SK-N-DZ (cell line): Measurements from ENCODE around the gene KCND2.
"Not testable (repeated sequence)": the region's sequence is repeated elsewhere in the genome, so short reads cannot be mapped to it uniquely, and the experiment has no call there.

Experiments
- DNase-seq: peaks from one replicate; pipeline ENCODE4 v3.0.0-alpha.2; 2015; ENCODE audit warnings: low spot score

Gene KCND2

GRCh38 chr7:120741371-120742042 is 468.5 kb downstream of the KCND2 start:
- no peak for DNase-seq

- DNase-seq: peak; percentile 43
Observed at GRCh38 chr7:120742372-120742771, 469.4 kb downstream of the KCND2 start.

DNA sequence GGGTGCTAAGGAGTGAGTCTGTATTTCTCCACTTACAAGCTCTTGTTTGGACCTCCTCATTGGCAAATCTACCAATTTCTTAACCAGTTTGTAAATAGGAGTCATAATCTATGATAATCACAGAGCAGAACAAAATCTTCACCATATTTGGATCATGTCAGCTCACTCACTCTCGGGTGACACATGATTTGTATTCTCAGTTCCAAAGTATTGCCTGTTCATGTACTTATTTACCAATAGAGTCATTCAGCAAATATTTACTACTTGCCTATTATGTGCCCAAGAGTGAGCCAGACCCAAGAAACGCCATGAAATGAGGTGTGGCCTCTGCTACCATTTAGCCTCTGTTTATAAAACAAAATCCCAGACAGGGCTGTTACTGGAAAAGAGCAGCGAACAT is 470.2 kb downstream of the KCND2 start:
- DNase-seq: no peak

DNA sequence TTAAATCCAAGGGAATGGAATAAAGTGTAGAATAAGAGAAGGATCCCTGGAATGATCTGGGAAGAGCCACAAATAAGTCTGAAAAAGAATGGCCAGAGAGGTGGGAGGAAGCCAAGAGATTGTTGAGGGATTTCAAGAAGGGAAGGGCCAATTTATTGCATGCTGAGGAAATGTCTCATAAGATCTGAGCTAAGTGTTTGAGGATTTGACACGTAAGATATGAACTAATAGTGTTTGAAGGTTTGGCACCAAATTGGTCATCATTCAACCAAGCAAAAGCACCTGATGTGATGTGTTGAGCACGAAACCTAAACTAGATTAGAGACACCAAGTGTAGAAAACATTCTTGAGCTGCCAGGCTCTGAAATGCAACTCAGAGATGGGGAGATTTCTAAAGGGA is 487.1 kb downstream of the KCND2 start:
- no peak for DNase-seq

DNA sequence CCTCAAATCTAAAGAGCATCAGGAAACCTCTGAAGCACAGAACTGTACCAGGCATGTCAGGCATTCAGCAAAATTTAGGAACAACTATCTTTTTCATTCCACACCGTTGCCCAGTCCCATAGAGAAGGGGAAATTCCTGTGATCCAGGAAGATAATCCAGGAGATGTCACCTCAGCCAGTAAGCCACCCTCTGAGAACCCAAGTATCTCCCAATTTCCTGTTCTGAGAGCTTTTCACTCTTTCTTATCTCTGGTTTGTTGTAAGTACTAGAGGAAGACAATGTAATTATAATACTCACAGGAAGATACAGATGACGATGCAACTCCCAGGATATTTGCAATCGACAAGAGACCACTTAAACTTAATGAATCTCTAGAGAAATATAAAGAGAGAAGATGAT is 487.9 kb downstream of the KCND2 start:
- no peak for DNase-seq

- peak; percentile 69 for DNase-seq
Observed at GRCh38 chr7:120770206-120770605, 497.2 kb downstream of the KCND2 start.

- DNase-seq: peak; percentile 29
Observed at GRCh38 chr7:120774481-120774880, 501.5 kb downstream of the KCND2 start.

- peak; percentile 95 for DNase-seq
Observed at GRCh38 chr7:120775755-120776154, 502.8 kb downstream of the KCND2 start.

DNA sequence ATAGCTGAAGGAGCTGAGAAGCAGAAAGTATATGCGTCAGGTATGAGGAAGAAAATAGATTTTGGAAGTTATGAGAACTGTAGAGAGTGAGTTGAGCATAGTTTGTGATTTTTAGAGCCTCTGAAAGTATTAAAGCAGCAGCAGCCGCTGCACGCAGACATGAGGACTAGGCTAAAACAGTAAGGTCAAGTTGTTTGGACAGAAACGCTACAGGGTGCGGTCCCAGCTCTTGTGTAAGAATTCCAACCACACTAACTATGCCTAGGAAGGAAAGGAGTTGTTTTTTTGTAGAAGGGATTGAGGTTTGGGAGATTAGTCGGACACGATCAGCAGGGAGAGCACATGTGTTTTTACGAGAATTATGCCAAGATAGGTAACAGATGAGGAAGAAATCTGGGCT is 506.1 kb downstream of the KCND2 start:
- DNase-seq: not testable (repeated sequence)

DNA sequence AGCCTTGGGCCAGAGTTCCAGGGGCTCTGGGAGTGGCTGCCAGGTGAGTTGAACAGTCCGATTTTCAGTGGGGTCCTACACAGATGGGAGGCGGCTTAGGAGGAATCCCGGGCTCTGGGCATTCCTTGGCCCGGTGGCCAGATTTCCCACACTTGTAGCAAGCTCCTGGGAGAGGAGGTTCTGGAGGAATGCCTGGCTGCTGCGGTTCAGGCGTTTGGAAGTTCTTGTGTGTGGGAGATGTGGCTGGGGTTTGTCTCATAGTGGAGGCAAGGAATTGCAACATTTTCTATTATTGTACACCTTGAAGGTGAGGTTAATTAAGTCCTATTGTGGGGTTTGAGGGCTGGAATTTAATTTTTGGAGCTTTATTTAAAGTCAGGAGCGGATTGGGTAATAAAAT is 507.5 kb downstream of the KCND2 start:
- DNase-seq: not testable (repeated sequence)

DNA sequence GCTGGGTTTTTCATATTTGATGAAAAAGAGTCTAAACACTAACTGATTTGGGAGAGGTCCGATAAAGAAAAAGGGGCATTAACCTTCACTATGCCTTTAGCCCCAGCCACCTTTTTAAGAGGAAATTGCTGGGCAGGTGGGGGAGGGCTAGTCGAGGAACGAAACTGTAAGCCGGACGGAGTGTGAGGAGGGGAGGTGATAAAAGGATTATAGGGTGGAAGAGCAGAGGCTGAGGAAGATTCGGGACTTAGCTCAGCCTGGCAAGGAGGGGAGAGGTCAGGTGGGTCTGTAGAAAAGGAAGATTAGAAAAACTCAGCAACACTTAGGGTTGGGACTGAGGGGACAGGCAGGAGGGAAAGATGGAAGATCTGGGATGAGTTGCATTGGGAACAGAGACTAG is 508.0 kb downstream of the KCND2 start:
- DNase-seq: no peak

DNA sequence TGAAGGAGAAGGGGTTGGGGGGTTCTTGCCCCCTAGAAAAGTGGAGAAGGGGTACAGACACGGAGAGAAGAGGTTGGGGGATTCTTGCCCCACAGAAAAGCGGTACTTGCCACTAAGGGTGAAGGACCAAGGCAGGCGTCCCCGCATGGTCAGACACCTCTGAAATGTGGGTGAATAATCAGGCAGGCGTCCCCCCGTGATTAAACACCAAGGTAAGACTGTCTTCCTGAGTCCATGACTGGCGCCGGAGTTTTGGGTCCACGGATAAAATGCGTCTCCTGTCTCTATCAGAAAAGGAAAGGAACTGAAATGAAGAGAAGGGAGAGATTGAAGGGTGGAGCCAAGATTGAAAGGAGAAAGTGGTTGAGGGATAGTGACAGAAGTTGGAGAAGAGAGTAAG is 508.9 kb downstream of the KCND2 start:
- not testable (repeated sequence) for DNase-seq

GRCh38 chr7:120783273-120783672 is 510.3 kb downstream of the KCND2 start:
- DNase-seq: no peak

DNA sequence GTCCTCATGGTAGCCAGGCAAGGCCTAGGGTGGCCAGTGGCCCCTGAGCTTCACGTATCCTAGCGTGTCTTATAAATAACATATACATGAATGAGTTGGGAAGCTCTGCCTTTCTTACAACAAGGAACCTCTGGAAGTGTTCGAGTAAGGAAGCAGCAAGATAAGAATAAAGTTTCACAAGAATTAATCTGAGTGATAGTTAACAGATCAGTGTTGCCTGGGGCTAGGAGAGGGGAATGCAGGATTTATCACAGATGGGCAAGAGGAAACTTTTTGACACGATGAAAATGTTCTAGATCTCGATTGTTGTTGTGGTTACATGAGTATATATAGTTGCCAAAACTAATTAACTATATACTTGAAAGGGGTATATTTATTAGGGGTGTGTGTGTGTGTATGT is 510.7 kb downstream of the KCND2 start:
- no peak for DNase-seq

- no peak for DNase-seq
Observed at GRCh38 chr7:120785095-120785494, 512.1 kb downstream of the KCND2 start.

DNA sequence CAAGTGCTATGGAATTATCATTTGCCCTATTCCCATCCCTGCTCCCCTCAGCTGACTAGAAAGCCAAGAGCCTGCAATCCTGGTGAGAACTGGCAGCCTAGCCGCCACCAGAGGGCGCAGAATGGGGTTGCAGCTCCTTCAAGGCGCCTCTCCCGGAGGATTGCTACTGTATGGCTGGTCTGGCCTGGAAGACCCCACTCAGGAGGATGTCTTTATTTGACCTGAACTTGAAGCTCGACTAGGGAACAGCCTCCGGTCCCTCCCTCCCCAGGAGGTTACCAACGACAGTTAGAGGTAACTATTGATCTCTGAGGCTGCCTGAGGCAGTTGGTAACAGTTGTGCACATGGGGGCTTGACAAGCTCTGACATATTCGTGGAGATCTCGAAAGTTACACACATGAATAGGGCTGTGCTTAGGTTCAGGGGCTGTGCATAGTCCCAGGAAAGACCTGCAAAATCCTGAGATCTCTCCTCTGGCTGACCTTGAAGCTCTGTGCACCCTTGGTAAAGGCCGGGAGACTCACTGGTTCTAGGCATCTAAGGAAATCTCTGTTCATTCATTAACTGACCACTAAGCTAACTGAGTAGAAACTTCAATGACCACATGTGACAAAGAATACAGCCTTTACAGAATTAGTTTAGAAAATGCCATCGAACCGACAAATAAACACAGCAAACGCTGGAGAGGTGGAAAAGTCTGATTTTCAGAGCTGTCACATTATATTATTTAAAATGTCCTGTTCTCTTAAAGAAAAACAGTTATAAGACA is 519.3 kb downstream of the KCND2 start:
- peak; percentile 82 for DNase-seq

- no peak for DNase-seq
Observed at GRCh38 chr7:120792861-120793130, 519.8 kb downstream of the KCND2 start.

GRCh38 chr7:120793213-120793936 is 520.4 kb downstream of the KCND2 start:
- DNase-seq: no peak

- DNase-seq: no peak
Observed at GRCh38 chr7:120794106-120794729, 521.2 kb downstream of the KCND2 start.

- no peak for DNase-seq
Observed at GRCh38 chr7:120797026-120797645, 524.2 kb downstream of the KCND2 start.

DNA sequence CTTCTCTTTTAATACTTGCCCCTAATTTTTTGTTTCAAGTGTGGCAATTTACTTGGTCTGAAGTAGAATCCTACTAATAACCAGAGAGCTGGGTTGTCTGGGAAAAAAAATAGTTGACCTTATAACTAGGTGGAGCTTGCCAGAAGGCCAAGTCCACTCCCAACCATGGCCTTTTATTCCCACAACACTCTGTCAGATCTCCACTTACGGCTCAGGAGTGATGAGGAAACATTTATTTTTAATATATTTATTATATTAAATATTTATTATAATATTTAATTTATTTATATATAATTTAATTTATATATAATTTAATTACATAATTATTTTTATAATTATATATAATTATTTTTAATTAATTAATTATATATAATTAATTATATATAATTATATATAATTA is 526.2 kb downstream of the KCND2 start:
- no peak for DNase-seq
